Raji (cell line): Measurements from ENCODE around the gene UMODL1.

Experiments
- POLR2A ChIP-seq: IDR thresholded peaks from 2 replicates; pipeline ENCODE4 v1.6.1; 2011; ENCODE audit warnings: low read depth, low read length, control low read depth; ENCODE audit not compliant: insufficient read depth

Gene UMODL1

DNA sequence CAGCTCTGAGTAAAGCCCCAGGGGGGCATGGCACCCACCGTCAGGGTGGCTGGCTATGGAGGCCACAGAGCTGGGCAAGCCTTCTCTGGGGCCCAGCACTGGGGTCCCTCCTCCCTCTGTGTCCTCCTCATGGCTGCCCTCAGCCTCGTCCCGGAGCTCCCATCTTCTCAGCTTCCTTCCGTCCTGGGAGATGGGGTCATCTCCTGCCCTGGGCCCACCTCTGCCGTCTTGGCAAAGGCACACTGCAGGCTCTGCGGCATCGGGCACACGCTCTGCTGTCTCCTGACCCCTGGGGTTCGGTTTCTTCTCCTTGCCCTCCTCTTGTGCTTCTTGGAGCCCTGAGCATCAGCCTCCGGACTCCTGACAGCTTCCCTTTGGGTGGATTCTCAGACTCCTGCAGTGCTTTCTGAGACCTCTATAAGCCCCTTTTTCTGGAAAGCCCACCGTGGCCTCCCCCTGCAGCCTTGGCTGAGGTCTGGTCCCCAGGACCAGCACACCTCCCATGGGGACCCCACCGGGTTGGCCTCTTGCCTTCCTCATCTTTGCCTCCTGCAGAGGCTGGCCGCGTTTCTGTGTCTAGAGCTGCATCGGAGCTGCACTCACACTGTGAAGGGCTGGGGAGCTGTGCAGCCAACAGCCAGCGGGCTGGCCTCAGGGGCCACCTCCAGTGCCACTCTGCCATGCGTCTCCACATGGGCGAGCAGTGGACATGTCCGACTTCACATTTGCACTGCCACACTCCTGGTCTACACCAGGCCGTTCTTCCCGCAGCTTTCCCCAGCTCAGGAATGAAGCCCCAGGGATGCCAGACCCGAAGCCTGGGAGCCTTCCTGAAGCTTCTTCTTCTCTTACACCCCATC, 11.6 kb downstream of the UMODL1 start:
- no peak for TF ChIP-seq POLR2A

- TF ChIP-seq POLR2A, result no peak
These were observed 12.2 kb downstream of the UMODL1 start for GRCh38 chr21:42083361-42083690.

DNA sequence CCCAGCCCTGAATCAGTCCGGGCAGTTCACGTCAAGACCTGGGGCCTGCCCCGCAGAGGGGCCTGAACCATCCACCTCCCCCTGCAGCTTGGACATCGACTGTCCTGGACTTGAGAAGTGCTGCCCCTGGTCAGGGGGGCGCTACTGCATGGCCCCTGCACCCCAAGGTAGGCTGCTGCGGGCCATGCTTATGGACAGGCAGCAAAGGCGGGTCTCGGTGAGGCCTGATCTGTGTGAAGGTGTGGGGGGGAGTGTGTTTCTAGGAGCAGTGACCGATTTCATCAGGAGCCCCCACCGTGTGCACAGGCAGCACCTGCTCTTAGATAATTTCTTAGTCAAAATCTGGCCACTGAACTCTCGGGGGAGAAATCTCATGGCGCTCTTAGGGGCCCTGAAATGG, 13.0 kb downstream of the UMODL1 start:
- no peak for TF ChIP-seq POLR2A

DNA sequence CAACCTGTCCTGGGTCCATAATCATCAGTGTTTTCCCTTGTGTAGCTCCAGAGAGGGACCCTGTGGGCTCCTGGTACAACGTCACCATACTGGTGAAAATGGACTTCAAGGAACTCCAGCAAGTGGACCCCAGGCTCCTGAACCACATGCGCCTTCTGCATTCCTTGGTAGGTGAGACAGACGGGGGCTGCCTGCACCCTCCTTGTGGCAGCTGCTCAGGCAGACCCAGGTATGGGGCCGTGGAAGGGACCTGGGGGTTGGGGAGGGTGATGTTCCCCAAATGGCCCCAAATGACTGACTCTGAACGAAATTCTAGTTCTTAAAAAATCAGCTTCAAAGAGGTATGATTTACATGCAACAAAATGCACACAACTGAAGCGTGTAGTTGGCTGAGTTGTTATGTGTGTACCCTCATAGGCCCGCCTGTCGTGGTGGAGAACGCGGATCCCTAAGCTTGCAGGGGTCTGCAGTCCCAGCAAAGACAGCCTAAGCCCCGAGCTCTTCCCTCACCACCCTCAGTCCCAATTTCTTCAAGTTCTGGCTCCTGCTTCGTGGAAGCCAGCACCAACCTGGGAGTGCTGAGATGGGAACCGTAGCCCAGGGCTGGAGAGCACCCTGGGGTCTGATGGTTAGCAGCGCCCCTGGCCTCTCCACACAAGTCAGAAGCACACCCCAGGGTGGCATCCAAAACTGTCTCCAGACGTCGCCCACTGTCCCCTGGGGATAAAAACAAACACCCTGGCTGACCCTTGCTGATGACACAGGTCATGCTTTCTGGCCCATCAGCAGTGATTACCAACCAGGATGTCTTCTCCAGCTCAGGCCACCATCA, 14.3 kb downstream of the UMODL1 start:
- TF ChIP-seq POLR2A, result no peak

DNA sequence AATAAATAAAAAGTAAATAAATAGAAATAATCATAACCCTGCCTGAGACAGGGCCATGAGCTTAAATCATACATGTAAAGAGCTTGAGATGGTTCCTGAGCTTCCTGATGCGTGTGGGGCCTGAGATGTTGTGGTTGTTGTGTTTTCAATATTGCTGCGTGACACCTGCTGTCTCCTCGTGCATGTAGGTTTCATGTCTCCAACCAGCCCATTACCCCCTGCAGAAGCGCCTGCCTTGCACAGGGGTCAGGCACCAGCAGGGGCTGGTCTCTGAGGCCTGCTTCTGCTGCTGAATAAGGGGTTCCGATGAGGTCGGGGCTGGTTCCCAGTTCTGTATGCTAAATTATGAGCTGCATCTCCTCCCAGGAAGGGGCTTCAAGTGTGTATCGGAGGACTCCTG, 15.9 kb downstream of the UMODL1 start:
- no peak for TF ChIP-seq POLR2A

- TF ChIP-seq POLR2A, result no peak
These were observed 17.0 kb downstream of the UMODL1 start for GRCh38 chr21:42088148-42088547.

DNA sequence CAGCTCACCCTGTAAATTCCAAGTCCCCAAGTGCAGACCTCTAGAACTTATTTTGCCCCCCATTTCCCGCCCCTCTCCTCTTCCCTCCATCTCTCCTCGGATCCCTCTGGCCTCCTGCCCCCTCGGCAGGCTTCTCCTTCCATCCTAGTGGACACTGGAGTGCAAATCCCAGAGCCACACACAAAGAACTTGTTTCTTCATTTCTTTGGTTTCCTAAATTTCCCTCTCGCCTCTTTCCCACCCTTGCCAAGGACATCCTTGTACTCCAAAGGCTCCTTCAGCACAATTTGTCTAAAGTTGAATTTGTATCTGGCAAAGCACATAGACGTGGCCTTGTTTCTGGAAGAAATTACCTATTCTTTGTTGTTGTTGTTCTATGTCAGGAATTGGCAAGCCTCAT, 17.5 kb downstream of the UMODL1 start:
- no peak for TF ChIP-seq POLR2A

DNA sequence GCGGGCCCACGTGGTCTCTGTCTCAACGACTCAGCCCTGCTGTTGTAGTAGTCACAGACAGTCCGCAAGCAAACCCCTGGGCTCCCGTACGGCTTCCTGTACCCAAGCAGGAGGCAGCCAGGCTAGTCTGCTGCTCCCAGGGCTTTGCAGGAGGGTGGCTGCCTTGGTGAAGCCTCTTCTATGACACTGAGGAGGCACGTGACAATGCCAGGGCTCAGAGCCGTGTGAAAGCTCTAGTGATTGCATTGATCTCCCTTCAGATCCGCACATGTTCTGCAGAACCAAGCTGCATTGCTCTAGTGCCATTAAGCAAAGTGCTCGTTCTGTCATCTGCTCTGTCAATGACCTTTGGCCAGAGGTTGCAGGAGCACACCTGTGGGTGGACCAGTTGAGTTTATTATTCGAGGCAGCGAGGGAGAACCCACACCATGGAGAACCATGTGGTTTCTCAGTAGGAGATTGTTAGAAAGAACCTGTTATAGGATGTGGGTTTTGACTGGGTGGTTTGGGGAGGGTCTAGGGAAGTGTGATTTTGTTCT, 18.0 kb downstream of the UMODL1 start:
- TF ChIP-seq POLR2A, result no peak

DNA sequence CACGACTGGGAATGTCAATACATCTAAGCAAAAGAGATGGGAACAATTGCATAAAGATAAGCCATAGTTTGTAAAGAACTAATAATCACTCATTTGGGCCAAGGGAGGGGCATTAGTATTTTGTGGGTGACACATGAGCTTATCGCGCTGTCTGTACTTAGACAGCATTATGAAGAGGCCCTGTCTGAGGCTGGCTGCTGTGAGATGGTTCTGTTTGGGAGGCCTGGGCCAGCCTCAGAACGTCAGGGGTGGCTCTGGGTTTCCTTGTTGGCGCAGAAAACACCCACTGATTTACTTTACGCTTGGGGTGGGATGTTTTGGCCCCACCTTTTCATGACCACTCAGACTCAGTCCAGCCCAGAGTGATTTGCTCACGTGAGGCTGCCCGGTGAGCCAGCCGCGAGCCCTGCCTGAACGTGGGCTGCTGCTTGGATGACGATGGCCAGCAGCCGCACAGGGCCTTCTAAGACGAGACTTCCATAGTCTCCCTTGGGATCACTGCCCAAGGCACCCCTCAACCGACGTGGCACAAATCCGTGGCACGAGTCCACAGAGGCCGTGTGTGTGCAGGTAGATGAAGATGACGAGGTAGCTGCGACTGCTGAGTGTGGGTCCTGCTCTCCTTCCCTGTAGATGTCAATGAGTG, 18.7 kb downstream of the UMODL1 start:
- TF ChIP-seq POLR2A, result no peak

- no peak for TF ChIP-seq POLR2A
These were observed 20.9 kb downstream of the UMODL1 start for GRCh38 chr21:42091899-42092508.

GRCh38 chr21:42092771-42093170, 21.7 kb downstream of the UMODL1 start:
- no peak for TF ChIP-seq POLR2A

- no peak for TF ChIP-seq POLR2A
These were observed 22.1 kb downstream of the UMODL1 start for GRCh38 chr21:42093186-42093585.

GRCh38 chr21:42093991-42094421, 22.9 kb downstream of the UMODL1 start:
- TF ChIP-seq POLR2A, result no peak

DNA sequence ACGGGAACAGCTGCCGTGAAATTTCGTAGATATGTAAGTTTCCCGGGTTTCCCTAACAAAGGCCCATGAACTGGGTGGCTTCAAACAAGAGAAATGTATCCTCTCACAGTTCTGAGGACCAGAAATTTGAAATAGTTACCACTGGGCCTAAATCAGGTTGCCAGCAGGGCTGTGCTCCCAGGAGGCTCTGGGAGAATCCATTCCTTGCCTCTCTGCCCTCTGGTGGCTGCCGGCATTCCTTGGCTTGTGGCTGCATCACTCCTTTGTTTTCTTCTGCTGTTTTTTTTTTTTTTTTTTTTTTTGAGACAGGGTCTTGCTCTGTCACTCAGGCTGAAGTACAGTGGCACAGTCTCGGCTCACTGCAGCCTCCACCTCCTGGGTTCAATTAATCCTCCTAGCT, 23.7 kb downstream of the UMODL1 start:
- TF ChIP-seq POLR2A, result no peak

DNA sequence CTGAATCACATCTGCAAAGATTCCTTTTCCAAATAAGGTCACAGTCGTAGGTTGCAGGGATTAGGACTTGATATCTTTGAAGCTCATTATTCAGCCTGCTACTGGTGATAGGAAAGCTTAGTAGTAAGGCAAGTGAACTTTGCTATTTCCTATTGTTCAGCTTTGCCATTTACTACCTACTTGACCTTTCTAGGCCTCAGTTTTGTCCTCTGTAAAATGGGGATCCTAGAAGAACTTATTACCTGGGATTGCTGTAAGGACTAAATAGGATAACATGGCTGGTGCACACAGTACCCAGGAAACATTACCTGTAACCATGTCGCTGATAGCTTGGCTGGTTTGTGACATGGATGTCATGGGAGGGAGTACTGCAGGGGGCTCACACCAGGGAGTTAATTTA, 24.5 kb downstream of the UMODL1 start:
- no peak for TF ChIP-seq POLR2A
